Measurements from ENCODE around the gene ST7.

The ST7 gene

GRCh38 chr7:117008118-117008885 is 55.0 kb downstream of the ST7 start:
- no peak for DNase-seq (ENCODE audit: low read depth in 2 of 2, low spot score in 1 of 2)

GRCh38 chr7:117008886-117009531 is 55.7 kb downstream of the ST7 start:
- DNase-seq (ENCODE audit: low read depth in 2 of 2, low spot score in 1 of 2), result no peak

- no peak for DNase-seq (ENCODE audit: low read depth in 2 of 2, low spot score in 1 of 2)
Observed at GRCh38 chr7:117009705-117010361, 56.5 kb downstream of the ST7 start.

- DNase-seq (ENCODE audit: low read depth in 2 of 2, low spot score in 1 of 2), result no peak
Observed at GRCh38 chr7:117010375-117011133, 57.3 kb downstream of the ST7 start.

GRCh38 chr7:117011419-117012260 is 58.3 kb downstream of the ST7 start:
- DNase-seq (ENCODE audit: low read depth in 2 of 2, low spot score in 1 of 2), result no peak

GRCh38 chr7:117012284-117012683 is 59.0 kb downstream of the ST7 start:
- DNase-seq (ENCODE audit: low read depth in 2 of 2, low spot score in 1 of 2), result no peak

DNA sequence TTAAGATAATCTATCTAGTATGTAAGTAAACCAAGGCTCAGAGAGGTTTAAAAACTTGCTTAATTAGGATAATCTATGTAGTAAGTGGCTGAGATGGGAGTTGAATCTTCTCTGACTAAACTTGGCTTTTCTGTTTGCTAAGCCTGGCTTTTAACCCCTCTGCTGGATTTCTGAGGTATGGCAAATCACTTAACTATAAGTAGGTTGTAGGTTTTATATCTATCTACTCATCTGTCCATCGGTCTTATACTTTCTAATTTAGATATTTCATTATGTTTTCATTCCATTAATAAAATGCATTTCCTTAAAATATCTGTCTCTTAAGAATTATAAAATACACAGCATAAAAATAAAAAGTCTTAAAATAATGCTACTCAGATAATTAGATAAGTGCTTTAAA is 59.4 kb downstream of the ST7 start:
- DNase-seq (ENCODE audit: low read depth in 2 of 2, low spot score in 1 of 2), result no peak

- no peak for DNase-seq (ENCODE audit: low read depth in 2 of 2, low spot score in 1 of 2)
Observed at GRCh38 chr7:117014099-117014656, 60.9 kb downstream of the ST7 start.

DNA sequence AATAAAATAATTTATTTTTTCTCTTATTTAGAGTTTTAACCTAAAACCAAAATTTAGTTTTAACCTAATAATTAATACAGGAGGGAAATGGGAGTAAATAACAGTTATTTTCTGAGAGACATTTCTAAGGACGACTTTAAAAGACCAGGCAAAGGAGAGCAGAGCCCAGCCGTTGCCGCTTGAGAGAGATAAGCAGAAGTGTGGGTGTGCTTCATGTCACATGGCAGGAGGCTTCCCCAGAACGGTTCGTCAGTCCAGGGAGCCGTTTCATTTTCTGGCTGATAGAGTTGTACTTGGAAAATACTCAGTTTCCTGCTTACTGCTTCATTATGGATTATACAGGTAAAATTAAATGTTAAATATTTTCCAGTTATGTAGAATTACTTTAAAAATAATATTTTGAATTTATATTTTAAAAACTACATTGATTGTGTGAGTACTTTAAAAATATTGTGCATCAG is 61.4 kb downstream of the ST7 start:
- no peak for DNase-seq (ENCODE audit: low read depth in 2 of 2, low spot score in 1 of 2)

GRCh38 chr7:117015258-117016184 is 62.2 kb downstream of the ST7 start:
- no peak for DNase-seq (ENCODE audit: low read depth in 2 of 2, low spot score in 1 of 2)

DNA sequence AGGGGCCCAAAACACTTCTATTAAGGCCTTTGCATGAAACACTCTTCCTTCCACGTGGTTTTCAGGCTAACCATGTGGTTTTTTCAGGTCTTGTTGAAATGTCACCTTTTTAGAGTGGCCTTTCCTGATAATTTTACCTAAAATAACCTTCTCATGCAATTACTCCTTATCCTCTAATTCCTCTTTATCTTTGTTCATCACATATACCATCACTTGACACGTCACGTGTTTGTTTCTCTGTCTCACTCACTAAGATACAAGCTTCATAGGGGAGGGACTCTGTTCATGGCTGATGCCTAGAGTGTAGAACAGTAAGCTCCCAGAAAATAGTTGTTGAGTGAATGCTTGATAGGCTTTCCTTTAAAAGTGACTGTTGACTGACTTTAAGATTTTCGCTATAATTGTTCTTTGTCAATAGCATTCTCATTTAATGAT is 63.7 kb downstream of the ST7 start:
- no peak for DNase-seq (ENCODE audit: low read depth in 2 of 2, low spot score in 1 of 2)

DNA sequence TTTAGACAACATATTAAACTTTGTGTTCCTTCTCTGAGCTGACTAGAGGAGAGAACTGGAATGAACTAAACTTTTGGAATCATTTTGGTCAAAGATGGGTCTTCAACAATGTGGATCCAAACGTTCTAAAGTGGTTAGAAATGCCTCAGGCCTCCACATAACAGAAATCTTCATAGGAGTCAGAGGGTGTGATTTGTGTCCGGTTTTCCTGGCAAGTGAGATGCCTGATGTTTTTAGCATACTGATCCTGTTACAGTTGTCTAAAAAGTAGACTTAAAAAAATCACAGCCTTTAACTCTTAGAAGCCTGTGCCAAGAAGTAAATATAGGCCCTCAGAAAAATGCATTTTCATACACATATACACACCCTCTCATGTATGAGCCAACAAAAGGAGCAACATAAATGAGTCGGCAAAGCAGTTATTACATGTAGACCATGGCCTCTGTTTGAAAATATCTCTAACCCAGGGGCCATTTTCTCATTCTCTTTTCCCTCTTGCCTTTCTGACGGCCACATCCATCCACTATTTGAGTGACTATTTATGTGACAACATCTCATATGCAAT is 64.5 kb downstream of the ST7 start:
- no peak for DNase-seq (ENCODE audit: low read depth in 2 of 2, low spot score in 1 of 2)

GRCh38 chr7:117018713-117019112 is 65.4 kb downstream of the ST7 start:
- no peak for DNase-seq (ENCODE audit: low read depth in 2 of 2, low spot score in 1 of 2)

- DNase-seq (ENCODE audit: low read depth in 2 of 2, low spot score in 1 of 2), result no peak
Observed at GRCh38 chr7:117019287-117019686, 66.0 kb downstream of the ST7 start.

DNA sequence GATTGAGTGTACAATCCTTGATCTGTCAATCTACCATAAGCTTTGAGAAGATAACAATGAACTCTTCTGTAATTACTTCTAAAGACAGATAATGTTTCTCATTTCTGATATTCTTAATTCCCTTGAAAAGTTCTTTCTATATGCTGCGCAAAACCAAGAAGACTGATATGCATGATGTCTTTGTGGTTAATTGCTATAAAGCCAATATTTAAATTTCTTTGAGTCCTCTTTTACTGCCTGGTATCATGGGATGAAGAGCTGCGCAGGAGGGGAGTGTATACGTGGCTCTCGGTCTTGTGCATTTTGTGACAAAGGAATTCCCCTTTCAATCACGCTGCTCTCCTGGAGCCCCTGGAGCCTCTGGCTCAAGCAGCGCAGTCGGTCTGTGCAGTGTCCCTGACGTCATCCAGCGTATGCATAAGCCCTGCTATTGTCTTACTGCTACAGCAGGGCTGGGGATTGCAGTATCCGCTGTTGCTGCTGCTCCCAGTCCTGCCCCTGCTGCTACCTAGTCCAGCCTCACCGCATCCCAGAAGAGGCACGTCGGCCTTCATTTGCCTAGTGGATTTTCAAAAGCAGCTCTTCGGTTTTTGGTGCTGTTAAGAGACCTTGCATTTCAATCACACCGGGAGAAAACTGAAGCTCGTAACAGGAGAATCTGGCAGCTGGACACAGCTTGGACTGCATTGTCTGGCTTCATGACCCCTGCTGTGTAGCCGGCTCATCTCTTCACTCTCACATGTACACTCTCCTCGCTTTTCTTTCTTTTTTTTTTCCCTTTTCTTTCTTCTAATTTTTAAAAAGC is 66.7 kb downstream of the ST7 start:
- no peak for DNase-seq (ENCODE audit: low read depth in 2 of 2, low spot score in 1 of 2)

- no peak for DNase-seq (ENCODE audit: low read depth in 2 of 2, low spot score in 1 of 2)
Observed at GRCh38 chr7:117020591-117020973, 67.3 kb downstream of the ST7 start.

DNA sequence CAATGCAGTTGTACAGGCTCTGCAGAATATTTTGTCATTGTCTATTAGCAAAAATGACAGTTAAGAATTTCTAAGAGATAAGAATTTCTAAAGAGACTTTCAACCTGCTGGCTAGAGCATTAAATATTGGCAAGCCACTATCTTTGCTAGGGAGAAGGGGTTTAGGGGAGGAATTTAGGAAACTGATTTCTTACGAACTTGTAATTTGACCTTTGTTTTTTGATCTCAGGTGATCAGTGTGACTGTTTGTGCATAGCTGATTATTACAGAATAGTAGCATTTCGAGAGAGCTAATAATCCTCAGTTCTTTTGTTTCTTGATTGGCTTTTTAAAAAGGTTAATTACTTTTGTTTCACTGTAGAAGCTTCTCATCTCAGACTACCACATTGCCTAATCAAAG is 68.1 kb downstream of the ST7 start:
- DNase-seq (ENCODE audit: low read depth in 2 of 2, low spot score in 1 of 2), result no peak

GRCh38 chr7:117021986-117022385 is 68.7 kb downstream of the ST7 start:
- DNase-seq (ENCODE audit: low read depth in 2 of 2, low spot score in 1 of 2), result no peak

Measured in stimulated activated CD8-positive, alpha-beta memory T cell treated with anti-CD3 and anti-CD28 coated beads, Interleukin-4, amount 100 ng/mL, for 4 hours (primary cell).